Breast epithelium (tissue), 4 donors: ENCODE data around the gene VCL. TPM values are rescaled to one million over a fixed set of nuclear protein-coding genes. Genes with fewer than 3 reads are reported as not detected.
A peak's percentile ranks its signal among the peaks of the same experiment; 100 is the strongest.
"Not testable (repeated sequence)": the region's sequence is repeated elsewhere in the genome, so short reads cannot be mapped to it uniquely, and the experiment has no call there.

Experiments used
- DNase-seq, 2 donors: peaks; one replicate each; pipeline ENCODE4 v3.0.0-alpha.2; 2019; ENCODE audit warnings: low spot score in 2 of 2
- H3K27ac ChIP-seq, 2 donors: fragments of 200-600 bp; sonication (generic) in 1 of 2; one replicate each; pipeline ENCODE4 v1.5.1; 2016 to 2019; ENCODE audit warnings: mild to moderate bottlenecking in 1 of 2
- H3K27me3 ChIP-seq, 2 donors: fragments of 200-600 bp; sonication (generic) in 1 of 2; one replicate each; pipeline versions ENCODE4 v1.5.1 to v1.6.0; 2017 to 2019; ENCODE audit warnings: control low read depth in 1 of 2, mild to moderate bottlenecking in 1 of 2
- H3K36me3 ChIP-seq: fragments of 200-600 bp; one replicate; pipeline ENCODE4 v1.5.1; 2019
- H3K4me1 ChIP-seq, 2 donors: fragments of 200-600 bp; sonication (generic); one replicate each; pipeline ENCODE4 v1.5.1; 2016 to 2019; ENCODE audit warnings: control low read depth in 1 of 2
- H3K4me3 ChIP-seq, 3 donors: fragments of 200-600 bp; sonication (generic); 1 replicate in 2 of 3; 2 replicates in 1 of 3; pipeline ENCODE4 v1.5.1; 2016 to 2019; ENCODE audit warnings: mild to moderate bottlenecking in 3 of 3, moderate library complexity in 2 of 3
- H3K9me3 ChIP-seq, 2 donors: fragments of 200-600 bp; sonication (generic) in 1 of 2; one replicate each; pipeline ENCODE4 v1.5.1; 2016 to 2019; ENCODE audit warnings: control low read depth in 1 of 2
- POLR2A ChIP-seq: fragments of 450-650 bp; IDR thresholded peaks from one replicate; pipeline ENCODE4 v1.6.1; 2016; ENCODE audit warnings: antibody characterized with exemption, mild to moderate bottlenecking, moderate library complexity
- POLR2AphosphoS5 ChIP-seq, 3 donors: sonication (generic); formaldehyde crosslinking; IDR thresholded peaks; one replicate each; pipeline ENCODE4 v1.6.1; 2017; ENCODE audit warnings: antibody characterized with exemption in 3 of 3
- intact Hi-C: fragments of 100-400 bp; cut with DNase I; formaldehyde crosslinking; loops from one replicate; pipeline ENCODE4 v1.15.1; 2023; ENCODE audit warnings: low total_unique reads
- total RNA-seq, 3 donors: library from RNA; depleted of rRNA; stranded (reverse); fragments of >200 nt; gene quantifications; one replicate each; pipeline ENCODE4 v1.1.0, GENCODE V29; 2016
- TF ChIP-seq, protein P1 (sequence below), 3 donors: fragments of 450-650 bp; IDR thresholded peaks; one replicate each; pipeline ENCODE4 v1.5.1; 2016 to 2017; ENCODE audit warnings: antibody characterized with exemption in 3 of 3, mild to moderate bottlenecking in 3 of 3, moderate library complexity in 3 of 3

The VCL gene
- total RNA-seq, 3 donors from 2014 or later, result 73.1 to 95.0 (median 77.6) TPM

DNA sequence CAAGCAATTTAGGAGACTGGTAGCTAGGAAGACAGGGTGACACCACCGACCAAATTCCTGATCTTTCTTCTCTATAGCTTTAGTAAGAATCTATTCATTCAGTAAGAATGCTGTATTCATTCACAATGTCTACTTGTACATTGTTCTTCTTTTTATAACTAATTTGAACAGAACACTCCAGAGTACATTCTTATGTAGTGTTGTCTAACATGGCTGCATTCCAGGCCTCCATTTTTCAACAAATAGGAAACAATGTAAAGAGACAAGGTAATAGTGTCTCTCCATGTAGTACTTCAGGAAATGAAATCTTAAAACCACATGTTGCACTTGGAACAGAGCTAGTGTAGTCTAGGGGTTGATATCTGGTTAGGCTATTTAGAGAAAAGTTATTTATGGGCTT, 1.8 kb downstream of the VCL start:
- no peak for DNase-seq
- Histone ChIP-seq H3K4me1 (peaks cover 0 to 4% of the 10 kb centered on the region in 2 donors), H3K4me3 (peak overlapping the region; percentile 85 to 90 (median 89)), H3K9me3 (no peaks in the 10 kb centered on the region), H3K27ac (peak overlapping the region; percentile 95 to 97), H3K36me3 (no peaks in the 10 kb centered on the region), H3K27me3 (no peaks in the 10 kb centered on the region)
- TF ChIP-seq, protein P1, sequence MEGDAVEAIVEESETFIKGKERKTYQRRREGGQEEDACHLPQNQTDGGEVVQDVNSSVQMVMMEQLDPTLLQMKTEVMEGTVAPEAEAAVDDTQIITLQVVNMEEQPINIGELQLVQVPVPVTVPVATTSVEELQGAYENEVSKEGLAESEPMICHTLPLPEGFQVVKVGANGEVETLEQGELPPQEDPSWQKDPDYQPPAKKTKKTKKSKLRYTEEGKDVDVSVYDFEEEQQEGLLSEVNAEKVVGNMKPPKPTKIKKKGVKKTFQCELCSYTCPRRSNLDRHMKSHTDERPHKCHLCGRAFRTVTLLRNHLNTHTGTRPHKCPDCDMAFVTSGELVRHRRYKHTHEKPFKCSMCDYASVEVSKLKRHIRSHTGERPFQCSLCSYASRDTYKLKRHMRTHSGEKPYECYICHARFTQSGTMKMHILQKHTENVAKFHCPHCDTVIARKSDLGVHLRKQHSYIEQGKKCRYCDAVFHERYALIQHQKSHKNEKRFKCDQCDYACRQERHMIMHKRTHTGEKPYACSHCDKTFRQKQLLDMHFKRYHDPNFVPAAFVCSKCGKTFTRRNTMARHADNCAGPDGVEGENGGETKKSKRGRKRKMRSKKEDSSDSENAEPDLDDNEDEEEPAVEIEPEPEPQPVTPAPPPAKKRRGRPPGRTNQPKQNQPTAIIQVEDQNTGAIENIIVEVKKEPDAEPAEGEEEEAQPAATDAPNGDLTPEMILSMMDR (IDR thresholded peaks at IDR 0.05), result no peak
- TF ChIP-seq POLR2A, result no peak
- no peak for TF ChIP-seq POLR2AphosphoS5 (IDR thresholded peaks at IDR 0.05)
- intact Hi-C loops, result no loop called here

DNA sequence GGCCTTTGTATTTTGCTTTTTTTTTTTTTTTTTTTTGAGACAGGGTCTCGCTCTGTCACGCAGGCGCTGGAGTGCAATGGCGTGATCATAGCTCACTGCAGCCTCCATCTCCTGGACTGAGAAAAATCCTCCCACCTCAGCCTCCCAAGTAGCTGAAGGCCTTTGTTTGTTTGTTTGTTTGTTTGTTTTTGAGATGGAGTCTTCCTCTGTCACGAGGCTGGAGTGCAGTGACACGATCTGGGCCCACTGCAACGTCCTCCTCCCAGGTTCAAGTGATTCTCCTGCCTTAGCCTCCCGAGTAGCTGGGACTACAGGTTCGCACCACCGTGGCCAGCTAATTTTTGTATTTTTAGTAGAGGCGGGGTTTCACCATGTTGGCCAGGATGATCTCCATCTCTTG, 2.3 kb downstream of the VCL start:
- Histone ChIP-seq H3K4me3 (peak overlapping the region; percentile 16 to 90 (median 85)), H3K27ac (peak overlapping the region in 1 of 2 donors; percentile 97)
- H3K4me1 ChIP-seq, result not testable (repeated sequence)

DNA sequence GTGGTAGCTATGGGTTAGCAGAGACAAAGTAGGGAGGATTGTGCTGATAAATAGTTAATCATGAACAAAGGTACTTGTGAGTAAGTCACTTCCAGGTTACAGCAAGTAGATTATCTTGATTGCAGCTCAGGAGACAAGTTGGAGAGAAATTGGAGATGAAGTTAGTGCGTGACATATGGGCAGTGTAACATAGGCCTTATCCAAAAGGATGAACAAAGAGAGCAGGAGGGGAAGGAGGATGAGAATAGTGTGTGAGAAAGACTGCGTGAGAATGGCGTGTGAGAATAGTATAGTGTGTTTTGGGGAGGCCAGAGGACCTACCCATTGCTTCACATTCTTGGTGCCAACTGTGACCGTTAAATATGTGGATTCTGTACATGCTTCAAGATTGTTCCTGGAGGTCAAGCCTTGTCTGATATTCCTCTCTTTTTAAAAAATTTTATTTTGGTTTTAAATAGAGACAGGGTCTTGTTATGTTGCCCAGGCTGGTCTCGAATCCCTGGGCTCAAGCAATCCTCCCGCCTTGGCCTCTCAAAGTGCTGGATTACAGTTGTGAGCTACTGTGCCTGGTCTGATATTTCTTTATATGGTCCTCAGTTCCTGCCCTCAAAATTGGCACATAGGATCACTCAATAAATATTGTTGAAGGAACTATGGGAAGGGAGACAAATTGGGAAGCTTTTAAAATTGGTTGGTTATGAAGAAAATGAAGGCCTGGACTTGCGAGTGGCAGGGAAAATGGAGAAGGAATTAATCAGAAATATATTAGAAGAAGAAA, 3.2 kb downstream of the VCL start:
- no peak overlapping the region for H3K27ac ChIP-seq
- no peaks in the 10 kb centered on the region for H3K36me3 ChIP-seq
- no peak overlapping the region for H3K4me3 ChIP-seq
- no peak for DNase-seq
- no peaks in the 10 kb centered on the region for H3K27me3 ChIP-seq
- intact Hi-C loops, result no loop called here
- H3K4me1 ChIP-seq, result peaks cover 0 to 4% of the 10 kb centered on the region in 2 donors
- H3K9me3 ChIP-seq, result no peaks in the 10 kb centered on the region
- TF ChIP-seq POLR2AphosphoS5 (IDR thresholded peaks at IDR 0.05), result no peak
- TF ChIP-seq, protein P1 (IDR thresholded peaks at IDR 0.05), result no peak
- TF ChIP-seq POLR2A, result no peak

More for the DNA sequence above, 2.3 kb downstream of the VCL start:
- H3K27me3 ChIP-seq, DNase-seq, H3K9me3 ChIP-seq, intact Hi-C loops, H3K36me3 ChIP-seq: not testable (repeated sequence)

DNA sequence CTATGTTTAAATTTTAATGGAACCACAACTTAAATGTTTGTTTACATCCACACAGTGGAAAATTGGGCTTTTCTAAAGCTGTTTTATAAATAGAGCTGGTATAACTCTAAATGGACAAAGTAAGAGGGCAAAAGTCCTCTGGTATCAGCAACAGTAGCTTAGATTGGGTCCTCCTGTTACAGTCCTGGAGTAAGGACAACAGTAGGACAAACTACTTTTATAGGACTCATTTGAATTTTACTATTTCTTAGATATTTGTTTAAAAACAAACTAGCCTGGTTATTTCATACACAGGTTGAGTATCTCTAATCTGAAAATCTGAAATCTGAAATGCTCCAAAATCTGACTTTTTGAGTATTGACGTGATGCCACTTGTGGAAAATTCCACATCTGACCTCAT, 8.4 kb downstream of the VCL start:
- no peaks in the 10 kb centered on the region for H3K9me3 ChIP-seq
- H3K36me3 ChIP-seq, result no peaks in the 10 kb centered on the region
- no peaks in the 10 kb centered on the region for H3K27me3 ChIP-seq
- H3K4me3 ChIP-seq, result no peak overlapping the region
- no peak overlapping the region for H3K27ac ChIP-seq
- TF ChIP-seq, protein P1 (IDR thresholded peaks at IDR 0.05), result no peak
- no peak for TF ChIP-seq POLR2AphosphoS5 (IDR thresholded peaks at IDR 0.05)
- TF ChIP-seq POLR2A, result no peak
- H3K4me1 ChIP-seq, result no peaks in the 10 kb centered on the region
- DNase-seq, result no peak
- intact Hi-C loops, result no loop called here

DNA sequence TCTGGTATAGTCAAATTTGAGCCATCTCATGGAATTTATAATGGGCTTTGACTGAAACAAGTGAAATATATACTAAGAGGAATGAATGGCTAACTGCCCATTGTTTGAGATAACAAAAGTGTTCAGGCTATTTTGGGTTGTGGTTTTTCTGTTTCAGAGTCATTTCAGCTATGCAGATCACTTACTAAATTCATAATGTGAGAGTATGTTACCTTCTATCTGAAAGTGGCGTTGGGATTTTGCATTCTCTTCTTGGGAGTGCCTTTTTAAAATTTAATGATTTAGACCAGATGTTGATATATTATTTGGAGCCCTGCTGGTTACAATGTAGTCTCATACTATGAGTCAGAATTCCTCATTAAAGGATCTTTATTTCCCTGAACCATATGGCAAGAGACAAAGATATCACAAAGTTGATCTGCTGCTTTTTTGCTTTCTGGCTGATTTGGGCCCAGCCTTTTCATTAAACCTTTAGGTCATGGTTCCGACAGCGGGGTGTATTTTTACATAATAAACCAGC, 10.4 kb downstream of the VCL start:
- no peak for DNase-seq
- Histone ChIP-seq H3K4me1 (no peaks in the 10 kb centered on the region), H3K4me3 (no peak overlapping the region), H3K36me3 (no peaks in the 10 kb centered on the region), H3K9me3 (no peaks in the 10 kb centered on the region), H3K27me3 (no peaks in the 10 kb centered on the region), H3K27ac (no peak overlapping the region)
- TF ChIP-seq POLR2A (no peak), POLR2AphosphoS5 (IDR thresholded peaks at IDR 0.05) (no peak)
- TF ChIP-seq, protein P1 (IDR thresholded peaks at IDR 0.05), result no peak
- intact Hi-C loops, result no loop called here
